ENCODE measurements around the gene SLC5A1.

SLC5A1 gene

GRCh38 chr22:32144496-32145274 is 101.6 kb downstream of the SLC5A1 start:
- TF ChIP-seq GATA3 (IDR thresholded peaks at IDR 0.05; ENCODE audit: low read depth, low read length), result no peak
- no peak for TF ChIP-seq GATA2 (IDR thresholded peaks at IDR 0.05; ENCODE audit: low read depth, low read length)

GRCh38 chr22:32158712-32159533 is 115.9 kb downstream of the SLC5A1 start, which contains the start of gene C22orf42:
Gene C22orf42 (minus strand): TSS chr22:32159303. CDS start chr22:32159215, 88 bp downstream.
- TF ChIP-seq GATA2 (IDR thresholded peaks at IDR 0.05; ENCODE audit: low read depth, low read length) (no peak), GATA3 (IDR thresholded peaks at IDR 0.05; ENCODE audit: low read depth, low read length) (no peak)
